CD4-positive, alpha-beta T cell treated with Interleukin-4 for 4 hours (primary cell): ENCODE data around the gene FGD6.
"Not testable (repeated sequence)": the region's sequence is repeated elsewhere in the genome, so short reads cannot be mapped to it uniquely, and the experiment has no call there.

Experiments
- DNase-seq: peaks from one replicate; pipeline ENCODE4 v3.0.0-alpha.2; 2020

FGD6 gene

DNA sequence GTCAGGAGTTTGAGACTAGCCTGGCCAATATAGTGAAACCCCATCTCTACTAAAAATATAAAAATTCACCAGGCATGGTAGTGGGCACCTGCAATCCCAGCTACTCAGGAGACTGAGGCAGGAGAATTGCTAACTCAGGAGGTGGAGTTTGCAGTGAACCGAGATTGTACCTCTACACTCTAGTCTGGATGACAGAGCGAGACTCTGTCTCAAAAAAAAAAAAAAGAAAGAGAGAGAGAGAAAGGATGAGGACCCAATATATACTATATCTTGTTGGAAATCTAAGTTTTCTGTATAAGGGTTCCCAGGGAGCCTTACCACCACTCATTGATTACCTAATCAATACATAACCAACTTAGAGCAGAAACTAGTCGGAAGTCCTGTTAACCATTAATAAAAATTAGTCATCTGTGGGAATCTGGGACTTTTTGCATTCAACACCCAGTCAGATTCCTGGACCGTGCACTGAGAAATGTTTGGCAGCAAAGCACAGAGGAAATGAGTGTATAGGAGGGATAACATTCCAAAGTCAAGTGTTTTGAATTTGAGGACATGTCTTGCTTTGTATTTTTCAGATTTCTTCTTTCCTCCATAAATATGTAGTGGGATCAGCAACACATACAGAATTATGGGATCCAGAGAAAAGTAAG lies 99.0 kb downstream of the FGD6 start:
- no peak for DNase-seq

DNA sequence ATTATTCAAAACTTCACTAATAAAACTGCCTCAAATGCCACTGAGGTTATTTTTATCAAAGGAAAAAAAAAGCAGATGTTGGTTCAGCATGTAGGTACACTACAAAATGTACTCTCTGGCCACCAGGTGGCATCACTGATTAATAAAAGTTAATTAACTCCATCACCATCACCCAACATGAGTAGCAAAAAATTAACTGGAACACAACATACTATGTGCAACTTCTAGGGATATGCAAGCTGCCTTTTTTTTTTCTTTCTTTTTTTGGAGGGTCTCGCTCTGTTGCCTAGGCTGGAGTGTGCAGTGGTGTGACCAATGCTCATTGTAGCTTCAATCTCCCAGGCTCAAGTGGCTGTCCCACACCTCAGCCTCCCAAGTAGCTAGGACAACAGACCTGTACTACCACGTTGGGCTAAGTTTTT lies 100.1 kb downstream of the FGD6 start:
- DNase-seq, result peak; percentile 71

DNA sequence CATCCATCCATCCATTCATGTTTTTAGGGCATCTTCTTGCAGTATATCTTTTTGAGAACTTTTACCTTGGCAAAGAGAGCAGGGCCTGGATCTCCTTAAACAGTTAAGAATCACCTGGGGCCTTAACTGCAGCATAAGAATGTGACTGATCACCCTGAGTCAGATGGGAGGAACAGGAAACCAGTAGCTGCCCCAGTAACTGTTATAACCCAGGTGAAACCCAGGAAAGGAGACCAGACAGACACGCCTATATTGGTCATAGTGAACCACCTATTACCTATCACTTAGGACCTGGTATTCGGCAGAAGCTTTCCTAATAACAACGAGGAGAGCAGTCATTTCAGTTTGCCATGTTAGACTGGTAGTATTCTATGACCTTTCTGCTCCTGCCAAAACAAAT lies 100.5 kb downstream of the FGD6 start:
- peak; percentile 9 for DNase-seq

DNA sequence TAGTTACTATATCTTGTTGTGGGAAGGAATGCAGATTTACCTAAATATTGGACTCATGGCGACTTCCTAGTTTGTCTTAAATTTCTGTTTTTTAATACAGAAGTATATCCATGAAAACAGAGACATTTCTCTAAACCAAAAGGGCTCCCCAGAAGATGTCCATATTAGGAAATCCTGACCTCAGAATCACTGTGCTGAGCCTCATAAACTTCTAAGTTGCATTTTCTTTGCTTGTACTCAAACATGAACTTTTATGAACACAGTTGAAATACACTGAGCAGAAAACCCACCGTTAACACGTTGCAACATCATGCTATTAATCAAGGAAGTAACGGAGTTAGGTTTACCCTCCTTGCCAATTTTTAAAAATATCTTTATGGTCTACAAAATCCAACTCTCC lies 100.9 kb downstream of the FGD6 start:
- DNase-seq, result no peak

DNA sequence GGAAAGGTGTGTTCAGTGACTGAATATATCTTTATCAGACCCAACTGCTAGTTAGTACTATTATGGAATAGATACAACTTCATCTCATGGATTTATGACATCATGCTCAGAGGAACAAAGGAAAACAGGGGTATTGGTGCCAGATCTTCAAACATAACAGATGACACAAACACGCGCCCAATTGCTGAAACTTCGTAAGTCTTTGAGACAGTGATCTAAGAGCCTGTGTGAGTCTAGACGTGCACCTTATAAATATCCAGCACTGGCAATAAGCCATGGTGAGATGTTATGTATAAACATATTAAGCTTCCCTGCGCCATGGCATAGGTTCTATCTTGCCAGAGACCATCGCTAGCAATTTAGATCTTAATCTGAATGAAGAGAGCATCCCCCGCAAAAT lies 101.6 kb downstream of the FGD6 start:
- no peak for DNase-seq

DNA sequence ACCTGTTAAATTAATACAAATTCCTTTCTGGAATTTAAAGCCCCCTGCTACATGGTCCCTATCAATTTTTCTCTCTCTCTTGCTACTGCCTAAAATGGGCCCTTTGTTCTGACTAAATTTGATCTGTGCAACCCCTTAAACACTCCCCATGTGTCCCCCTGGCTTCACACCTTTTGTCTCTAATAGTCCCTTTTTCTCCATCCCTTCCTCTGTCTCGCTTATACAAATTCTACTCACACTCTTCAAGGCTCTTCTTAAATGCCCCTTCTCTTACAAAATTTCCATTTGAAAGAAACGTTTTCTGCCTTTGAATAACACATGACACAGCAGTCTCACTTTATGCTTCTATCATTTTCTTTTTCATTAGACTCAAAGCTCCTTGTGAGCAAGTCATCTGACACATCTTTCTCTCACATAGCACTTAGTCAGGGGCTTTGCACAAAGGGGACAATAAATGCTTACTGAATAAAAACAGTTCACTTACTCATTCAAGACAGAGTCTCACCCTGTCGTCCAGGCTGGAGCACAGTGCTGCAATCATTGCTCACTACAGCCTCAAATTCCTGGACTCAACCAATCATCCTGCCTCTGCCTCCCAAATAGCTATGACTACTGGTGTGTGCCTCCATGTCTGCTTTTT lies 102.4 kb downstream of the FGD6 start:
- no peak for DNase-seq

DNA sequence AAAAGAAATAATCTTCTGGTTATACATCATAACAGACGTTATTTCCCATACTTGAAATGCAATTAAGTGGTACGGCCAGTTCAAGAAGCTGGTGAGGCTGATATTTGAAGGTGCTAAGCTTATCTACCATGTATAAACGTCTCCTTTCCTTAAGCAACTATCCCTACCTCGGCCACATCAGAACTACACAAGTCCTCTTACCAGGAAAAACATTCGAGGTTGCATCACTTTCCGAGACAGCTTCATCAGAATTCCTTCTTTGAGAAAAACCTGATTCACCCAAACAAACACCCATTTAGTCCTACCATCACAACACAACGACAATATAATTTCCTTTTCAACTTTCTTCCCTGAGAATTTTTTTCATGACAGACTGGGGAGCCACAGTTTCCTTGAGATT lies 109.9 kb downstream of the FGD6 start:
- DNase-seq, result no peak

DNA sequence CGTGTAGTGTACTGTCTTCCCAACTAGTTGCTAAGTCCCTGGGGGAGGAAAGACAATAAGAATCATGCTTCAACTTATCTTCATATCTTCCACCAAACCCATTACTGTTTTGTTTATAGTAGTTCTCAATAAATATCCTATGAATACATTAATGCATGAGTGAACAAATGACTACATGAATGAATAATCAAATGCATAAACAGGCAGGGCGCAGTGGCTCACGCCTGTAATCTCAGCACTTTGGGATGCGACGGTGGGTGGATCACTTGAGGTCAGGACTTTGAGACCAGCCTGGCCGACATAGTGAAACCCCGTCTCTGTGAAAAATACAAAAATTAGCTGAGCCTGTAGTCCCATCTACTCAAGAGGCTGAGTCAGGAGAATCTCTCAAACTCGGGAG lies 111.7 kb downstream of the FGD6 start:
- no peak for DNase-seq

DNA sequence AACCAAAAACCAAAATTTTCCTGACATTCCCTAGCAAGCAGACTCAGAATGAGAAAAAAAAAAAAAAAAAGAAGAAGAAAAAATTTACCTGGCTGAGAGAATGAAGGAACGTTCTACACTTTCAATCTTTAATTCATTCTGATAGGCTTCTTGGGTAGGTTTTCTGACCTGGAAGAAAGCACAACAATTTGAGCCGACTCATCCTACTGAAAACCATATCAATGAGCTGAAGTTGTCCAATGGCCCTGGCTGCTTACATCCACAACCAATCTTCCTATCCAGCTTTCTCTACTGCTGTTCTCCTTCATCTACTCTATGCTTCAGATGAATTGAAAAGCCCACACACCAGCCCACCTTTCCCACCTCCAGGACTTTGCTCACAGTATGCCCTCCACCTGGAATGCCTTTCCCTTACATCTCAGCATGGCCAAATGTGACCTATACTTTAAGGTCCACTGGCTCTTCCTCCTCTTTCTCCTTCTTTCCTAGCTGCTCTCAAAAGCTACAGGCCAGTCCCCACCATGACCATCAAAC lies 112.3 kb downstream of the FGD6 start:
- no peak for DNase-seq

DNA sequence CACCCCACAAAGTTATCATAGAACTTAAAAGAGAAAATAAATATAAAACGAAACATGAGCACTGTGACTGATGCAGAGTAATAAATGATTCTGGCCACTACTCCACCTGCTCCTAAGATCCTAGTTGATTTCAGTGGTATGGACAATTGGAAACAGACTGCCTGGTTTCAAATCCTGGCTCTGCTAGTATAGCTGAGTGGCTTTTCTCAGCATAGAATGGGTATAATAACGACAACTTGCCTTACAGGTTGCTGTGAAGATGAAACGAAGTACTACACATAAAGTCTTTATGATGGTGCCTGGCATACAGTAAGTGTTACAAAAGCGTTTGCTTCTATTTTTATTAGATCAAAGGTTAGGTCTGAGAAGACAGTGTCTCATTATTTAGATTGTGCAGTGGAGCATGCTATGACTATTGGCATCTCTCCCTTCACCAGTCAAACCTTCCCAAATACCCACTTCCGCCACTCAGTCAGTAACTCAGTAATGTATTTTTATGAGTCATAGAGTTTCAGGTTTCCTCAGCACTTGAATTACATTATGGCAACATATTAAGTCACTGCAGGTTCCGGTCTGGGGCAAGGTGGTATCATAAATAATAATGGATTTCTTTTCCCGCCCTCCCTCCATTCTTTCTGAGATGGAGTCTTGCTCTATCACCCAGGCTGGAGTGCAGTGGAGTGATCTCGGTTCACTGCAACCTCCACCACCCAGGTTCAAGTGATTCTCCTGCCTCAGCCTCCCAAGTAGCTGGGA lies 114.2 kb downstream of the FGD6 start:
- DNase-seq, result peak; percentile 54

DNA sequence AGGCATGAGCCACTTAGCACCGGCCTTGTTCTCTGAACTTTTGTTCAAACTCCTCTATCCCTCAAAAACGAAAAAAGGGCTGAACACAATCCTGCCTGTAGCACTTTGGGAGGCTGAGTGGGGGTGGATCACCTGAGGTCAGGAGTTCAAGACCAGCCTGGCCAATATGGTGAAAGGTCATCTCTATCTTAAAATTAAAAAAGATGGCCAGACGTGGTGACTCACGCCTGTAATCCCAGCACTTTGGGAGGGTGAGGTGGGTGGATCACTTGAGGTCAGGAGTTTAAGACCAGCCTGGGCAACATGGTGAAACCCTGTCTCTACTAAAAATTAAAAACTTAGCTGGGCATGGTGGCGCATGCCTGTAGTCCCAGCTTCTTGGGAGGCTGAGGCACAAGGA lies 115.3 kb downstream of the FGD6 start:
- DNase-seq, result not testable (repeated sequence)

DNA sequence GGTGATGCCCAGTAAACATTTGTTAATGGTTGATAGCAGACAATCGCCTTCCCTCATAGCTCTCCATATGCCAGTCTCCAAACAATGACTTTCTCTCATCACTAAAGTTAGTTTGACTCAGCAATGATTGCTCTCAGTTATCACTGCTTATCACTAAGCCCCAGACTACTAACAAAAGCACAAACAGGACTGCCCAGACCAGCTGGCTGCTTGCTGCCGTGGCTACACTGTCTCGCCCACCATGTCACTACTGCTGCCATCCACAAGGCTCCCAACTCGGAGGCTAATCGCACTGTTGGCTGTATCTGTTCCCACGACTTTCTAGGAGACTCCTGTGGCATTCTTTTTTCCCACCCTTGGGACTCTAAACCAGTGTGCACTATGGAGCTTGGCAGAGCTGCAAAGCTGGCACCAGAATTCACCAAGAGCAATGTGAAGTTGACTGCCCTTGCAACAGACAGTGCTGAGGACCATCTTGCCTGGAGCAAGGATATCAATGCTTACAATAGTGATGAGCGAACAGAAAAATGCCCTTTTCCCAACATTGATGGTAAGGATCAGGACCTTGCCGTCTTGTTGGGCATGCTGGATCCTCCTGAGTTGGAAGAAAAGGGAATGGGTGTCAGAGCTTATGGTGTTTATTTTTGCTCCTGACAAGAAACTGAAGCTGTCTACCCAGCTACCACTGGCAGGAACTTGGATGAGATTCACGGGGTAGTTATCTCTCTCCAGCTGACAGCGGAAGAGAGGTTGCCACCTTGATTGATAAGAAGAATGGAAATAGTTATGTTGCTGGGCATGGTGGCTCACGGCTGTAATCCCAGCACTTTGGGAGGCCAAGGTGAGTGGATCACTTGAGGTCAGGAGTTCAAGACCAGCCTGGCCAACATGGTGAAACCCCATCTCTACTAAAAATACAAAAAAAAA lies 116.7 kb downstream of the FGD6 start:
- DNase-seq, result no peak

DNA sequence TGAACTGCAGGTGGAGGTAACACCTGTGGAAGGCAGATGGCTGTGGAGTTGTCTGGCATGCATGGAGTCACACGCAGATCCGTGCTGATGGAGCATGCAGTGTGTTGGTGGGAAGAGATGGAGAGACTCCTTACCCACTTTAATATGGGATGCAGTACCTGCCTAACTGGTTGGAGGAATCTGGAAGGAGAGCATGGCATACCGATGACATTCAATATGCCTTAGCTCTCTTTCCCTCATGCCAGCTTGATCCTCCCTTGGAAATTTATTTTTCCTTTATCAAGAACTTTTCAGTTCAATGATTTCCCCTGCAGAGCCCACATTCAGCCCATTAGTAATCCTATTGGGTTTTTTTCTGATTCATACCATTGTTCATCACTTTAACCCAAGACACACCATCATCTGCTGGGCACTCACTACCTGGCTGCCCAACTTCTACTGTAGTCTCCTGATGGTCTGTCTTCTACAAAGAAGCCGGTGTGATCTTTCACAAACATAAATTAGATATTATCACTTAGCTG lies 117.9 kb downstream of the FGD6 start:
- DNase-seq, result no peak

DNA sequence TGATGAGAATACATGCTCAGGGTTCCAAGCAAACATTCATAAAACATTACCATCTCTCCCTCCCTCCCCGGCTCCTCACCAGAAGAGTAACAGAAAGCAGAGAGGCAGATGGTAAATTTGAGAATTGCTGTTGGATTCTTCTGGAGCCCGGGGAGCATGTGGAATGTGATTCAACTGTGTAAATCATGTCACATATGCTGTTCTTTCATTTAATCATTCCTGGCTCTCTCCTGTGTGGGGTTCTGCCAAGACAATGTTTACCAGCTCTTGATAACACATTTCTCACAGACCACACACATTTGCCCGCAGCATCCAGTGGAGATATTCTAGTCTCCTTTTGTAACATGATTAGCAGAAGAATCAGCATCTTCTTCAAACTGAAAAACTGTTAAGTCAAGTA lies 120.4 kb downstream of the FGD6 start:
- no peak for DNase-seq

DNA sequence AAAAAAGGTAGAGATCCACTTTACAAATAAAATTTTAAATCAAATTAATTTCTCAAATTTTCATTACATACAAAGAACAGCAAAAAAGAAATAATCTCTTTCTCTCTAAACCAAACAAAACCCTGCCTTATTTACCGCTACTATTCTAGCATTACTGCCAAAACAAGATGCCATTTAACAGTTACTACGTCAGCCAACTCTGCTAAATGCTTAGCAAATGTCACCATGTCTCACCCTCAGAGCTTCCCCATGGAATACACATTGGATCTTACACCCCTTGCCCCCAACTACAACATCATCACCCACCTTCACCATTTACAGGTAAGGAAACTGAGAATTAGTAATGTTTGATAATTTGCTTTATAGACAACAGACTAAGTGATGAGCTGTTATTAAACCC lies 120.9 kb downstream of the FGD6 start:
- no peak for DNase-seq

DNA sequence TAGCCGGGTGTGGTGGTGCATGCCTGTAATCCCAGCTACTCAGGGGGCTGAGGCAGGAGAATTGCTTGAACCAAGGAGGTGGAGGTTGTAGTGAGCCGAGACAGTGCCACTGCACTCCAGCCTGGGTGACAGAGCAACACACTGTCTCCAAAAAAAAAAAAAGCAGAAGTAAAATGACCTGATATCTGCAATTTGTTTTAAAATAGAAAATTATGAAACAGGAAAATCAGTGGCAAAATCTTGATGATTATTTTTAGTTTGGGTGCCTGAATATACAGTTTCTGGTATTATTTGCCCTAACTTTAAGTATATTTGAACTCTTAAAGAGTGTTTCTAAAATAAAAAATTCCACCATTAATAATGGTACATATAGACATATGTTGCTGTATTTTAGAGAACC lies 121.4 kb downstream of the FGD6 start:
- DNase-seq, result not testable (repeated sequence)

DNA sequence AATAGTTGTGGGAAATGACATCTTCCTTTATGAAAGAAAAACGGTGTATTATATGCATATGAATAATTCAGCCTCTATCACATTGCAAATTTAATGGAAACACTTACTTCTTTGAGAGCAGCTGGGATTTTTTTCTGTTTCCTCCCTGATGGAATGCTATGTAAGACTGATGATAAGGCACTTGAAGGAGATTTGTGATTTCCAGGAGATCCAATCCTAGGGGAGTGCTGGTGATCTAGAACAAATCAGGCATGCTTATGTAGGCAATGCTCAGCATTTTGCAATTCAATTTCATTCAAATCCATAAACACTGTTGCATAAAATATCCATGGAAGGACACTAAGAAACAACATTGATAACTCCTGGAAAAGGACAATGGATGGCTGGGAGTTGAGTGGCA lies 127.8 kb downstream of the FGD6 start:
- DNase-seq, result no peak

DNA sequence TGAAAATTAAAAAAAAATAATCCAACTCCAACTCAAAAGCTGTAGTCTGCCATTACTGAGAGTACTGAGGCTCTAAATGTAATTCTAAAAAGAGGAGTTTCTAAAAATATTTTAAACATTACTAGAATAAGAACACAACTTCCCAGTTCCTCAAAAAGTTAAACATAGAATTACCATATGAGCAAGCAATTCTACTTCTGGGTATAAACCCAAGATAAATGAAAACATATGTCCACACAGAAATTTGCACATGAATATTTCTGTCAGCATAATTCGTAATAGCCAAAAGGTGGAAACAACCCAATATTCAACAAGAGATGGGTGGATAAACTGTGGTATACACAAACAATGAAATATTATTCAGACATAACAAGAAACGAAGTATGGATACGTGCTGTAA lies 128.9 kb downstream of the FGD6 start:
- DNase-seq, result no peak

DNA sequence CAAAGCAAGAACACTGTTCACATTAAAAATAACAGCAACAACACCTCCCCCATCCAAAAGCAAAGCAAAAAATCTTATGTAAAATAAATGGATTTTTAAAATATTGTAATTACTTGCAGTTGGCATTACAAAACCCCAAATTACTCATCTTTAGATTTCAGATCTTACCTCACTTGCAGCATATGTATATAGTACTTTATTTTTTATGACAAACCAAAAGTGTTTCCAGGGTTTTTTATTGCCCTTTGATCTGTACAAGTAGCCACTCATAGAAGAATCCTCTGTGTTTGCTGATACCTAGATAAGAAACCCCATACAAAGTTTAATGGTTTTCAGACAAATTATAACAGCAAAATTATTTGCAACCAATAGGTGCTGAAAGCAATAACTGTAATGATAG lies 131.7 kb downstream of the FGD6 start:
- no peak for DNase-seq

DNA sequence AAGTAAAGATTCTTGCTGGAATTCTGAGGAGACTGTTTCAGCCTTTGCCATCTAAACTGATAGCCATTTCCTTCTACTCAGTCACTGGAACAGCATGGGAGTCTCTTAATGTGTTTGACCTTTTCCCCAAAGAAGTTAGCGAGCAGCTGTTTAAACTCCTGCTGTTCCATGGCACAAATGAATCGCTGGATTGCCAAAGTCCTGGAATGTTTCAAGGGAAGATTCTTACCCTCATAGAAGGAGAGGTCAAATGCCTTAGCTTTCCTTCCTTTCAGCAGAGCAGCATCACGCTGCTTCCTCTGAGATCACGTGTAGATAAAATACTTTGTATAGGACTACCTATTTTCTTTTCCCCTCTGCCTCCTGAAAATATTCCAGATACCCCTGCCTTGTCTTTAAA lies 133.3 kb downstream of the FGD6 start:
- DNase-seq, result no peak

DNA sequence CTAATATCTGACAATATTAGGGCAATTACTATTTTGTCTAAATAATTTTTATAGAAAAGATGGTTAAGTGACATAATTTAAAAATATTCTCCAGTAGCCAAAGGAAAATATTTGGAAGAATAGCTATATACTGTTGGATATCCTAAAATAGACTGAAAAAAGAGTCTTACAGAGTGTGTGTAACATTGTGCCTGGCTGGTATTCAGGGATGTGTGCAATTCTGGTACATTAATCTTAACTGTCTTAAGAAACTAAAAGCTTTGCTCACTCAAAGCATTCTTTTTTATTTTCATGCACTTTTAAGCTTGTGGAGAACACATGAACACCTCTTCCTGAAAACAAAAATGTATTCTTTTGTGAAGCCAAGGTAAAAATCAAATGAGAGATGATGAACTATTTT lies 133.8 kb downstream of the FGD6 start:
- DNase-seq, result no peak

DNA sequence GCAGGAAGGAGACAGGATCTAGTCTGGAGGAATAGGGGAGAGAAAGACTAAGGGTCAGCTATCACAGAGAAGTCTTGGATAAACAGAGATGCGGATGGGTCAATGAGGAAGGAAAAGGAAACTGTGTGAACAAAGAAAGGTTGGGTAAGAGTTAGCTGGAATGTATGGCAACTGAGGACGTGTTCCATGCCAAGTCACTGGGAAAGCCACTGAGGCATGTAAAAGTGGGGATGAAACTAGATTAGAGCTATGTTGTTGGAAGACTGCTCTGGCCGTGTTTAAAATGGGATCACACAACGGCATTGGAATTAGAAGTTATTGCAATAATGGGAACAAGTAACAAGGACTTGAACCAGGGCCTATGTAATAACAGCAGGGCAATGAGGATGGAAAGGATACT lies 139.9 kb downstream of the FGD6 start:
- no peak for DNase-seq

DNA sequence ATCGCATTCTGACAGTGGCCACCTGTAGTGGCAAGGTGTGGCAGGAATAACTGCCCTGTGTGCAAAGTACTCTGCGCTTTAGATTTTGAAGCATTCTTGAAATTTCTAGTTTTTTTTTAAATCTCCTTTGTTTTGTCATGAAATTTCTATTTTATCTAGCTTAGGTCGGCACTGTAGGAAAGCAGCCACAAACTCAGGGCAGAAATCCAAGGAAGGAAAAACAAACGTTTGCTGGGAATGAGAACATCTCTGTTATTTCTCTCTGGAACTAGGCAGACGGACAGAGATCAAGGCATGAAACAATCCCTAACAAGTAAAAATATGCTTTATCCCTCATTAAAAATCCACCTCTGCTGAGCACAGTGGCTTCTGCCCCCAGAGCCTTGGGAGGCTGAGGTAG lies 142.5 kb downstream of the FGD6 start:
- DNase-seq, result no peak
